ENCODE data around the gene UBE2O. TPM values are rescaled to one million over a fixed set of nuclear protein-coding genes. Genes with fewer than 3 reads are reported as not detected.
A peak's percentile ranks its signal among the peaks of the same experiment; 100 is the strongest.

UBE2O gene
- polyA plus RNA-seq, 1 experiment, result 11.1 TPM

DNA sequence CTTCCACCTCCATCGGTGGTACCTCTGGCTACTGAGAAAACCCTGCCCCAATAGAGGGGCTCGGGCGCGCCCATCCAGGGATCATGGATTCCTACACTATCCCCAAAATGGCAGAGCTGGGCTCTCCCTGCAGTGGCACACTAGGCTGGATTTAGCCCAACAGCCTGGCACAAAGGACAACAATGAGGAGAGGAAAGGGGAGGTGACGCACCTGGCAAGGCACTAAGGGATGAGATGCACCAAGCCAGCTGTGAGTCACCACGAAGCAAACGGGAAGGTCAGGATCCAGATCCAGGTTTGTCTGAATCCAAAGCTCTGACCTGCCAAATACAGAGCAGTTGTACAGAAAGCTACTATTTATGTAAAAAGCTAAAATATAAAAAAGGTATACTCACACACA is 18.1 kb downstream of the UBE2O start:
- H3K36me3 ChIP-seq (ENCODE audit: control insufficient read depth, insufficient read depth, low read length), result no peaks in the 10 kb centered on the region
- no peaks in the 10 kb centered on the region for H3K27me3 ChIP-seq (ENCODE audit: control insufficient read depth, insufficient read depth, low read length)
- no peak for DNase-seq (ENCODE audit: low read depth)
- no peak overlapping the region for H3K4me3 ChIP-seq (ENCODE audit: low read depth, low read length)
- TF ChIP-seq, protein P1, sequence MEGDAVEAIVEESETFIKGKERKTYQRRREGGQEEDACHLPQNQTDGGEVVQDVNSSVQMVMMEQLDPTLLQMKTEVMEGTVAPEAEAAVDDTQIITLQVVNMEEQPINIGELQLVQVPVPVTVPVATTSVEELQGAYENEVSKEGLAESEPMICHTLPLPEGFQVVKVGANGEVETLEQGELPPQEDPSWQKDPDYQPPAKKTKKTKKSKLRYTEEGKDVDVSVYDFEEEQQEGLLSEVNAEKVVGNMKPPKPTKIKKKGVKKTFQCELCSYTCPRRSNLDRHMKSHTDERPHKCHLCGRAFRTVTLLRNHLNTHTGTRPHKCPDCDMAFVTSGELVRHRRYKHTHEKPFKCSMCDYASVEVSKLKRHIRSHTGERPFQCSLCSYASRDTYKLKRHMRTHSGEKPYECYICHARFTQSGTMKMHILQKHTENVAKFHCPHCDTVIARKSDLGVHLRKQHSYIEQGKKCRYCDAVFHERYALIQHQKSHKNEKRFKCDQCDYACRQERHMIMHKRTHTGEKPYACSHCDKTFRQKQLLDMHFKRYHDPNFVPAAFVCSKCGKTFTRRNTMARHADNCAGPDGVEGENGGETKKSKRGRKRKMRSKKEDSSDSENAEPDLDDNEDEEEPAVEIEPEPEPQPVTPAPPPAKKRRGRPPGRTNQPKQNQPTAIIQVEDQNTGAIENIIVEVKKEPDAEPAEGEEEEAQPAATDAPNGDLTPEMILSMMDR (IDR thresholded peaks at IDR 0.05; ENCODE audit: insufficient read depth, low read depth, low read length), result no peak
- ChIA-PET POLR2A (no interaction called here), CTCF (interaction anchor here (1.0 to 1.8 kb wide), 5 partner anchors 8 to 37 kb away, joined by 3 to 7 read pairs (median 5); no protein-coding TSS in a partner anchor)

DNA sequence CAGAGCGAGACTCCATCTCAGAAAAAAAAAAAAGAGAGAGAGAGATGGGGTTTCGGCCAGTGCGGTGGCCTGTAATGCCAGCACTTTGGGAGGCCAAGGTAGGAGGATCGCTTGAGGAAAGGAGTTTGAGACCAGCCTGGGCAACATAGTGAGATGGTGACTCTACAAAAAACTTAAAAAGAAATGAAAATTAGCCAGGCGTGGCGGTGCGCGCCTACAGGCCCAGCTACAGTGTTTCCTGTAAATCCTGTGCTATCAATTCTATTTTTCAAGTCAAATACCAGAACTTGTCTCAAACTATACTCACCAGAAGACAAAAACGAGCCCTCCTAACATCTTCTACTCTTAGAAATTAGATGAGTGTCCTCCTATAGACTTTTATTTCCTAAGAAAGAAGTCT is 19.3 kb downstream of the UBE2O start:
- Histone ChIP-seq H3K27me3 (ENCODE audit: control insufficient read depth, insufficient read depth, low read length) (no peaks in the 10 kb centered on the region), H3K4me3 (ENCODE audit: low read depth, low read length) (no peak overlapping the region), H3K36me3 (ENCODE audit: control insufficient read depth, insufficient read depth, low read length) (no peaks in the 10 kb centered on the region)
- TF ChIP-seq, protein P1 (IDR thresholded peaks at IDR 0.05; ENCODE audit: insufficient read depth, low read depth, low read length), result no peak
- no peak for DNase-seq (ENCODE audit: low read depth)
- CTCF ChIA-PET, result interaction anchor here (1.0 kb wide), 1 partner anchor 9 kb away, joined by 3 read pairs; no protein-coding TSS in a partner anchor
- POLR2A ChIA-PET, result no interaction called here

DNA sequence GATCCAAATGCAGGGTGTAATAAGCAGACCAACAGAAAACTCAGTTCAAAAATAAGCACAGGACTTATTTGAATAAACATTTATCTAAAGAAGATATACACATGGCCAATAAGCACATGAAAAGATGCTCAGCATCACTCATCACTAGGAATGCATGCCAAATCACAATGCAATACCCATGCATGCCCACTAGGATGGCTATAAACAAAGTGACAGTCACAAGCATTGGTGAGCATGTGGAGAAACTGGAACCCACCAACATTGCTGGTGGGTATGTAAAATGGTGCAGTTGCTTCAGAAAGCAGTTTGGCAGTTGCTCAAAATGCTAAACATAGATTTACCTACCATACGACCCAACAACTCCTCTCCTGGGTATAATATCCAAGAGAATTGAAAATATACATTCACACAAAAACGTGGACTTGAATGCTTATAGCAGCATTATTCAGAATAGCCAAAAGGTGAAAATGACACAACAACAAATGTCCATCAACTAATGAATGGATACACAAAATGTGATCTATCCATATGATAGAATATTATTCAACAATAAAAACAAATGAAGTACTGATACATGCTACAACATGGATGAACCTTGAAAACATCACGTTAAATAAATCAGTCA is 20.1 kb downstream of the UBE2O start:
- H3K4me3 ChIP-seq (ENCODE audit: low read depth, low read length), result no peak overlapping the region
- POLR2A ChIA-PET, result no interaction called here
- DNase-seq (ENCODE audit: low read depth), result no peak
- TF ChIP-seq, protein P1 (IDR thresholded peaks at IDR 0.05; ENCODE audit: insufficient read depth, low read depth, low read length), result peak; percentile 35
- CTCF ChIA-PET, result no interaction called here
- no peaks in the 10 kb centered on the region for H3K36me3 ChIP-seq (ENCODE audit: control insufficient read depth, insufficient read depth, low read length)
- no peaks in the 10 kb centered on the region for H3K27me3 ChIP-seq (ENCODE audit: control insufficient read depth, insufficient read depth, low read length)

DNA sequence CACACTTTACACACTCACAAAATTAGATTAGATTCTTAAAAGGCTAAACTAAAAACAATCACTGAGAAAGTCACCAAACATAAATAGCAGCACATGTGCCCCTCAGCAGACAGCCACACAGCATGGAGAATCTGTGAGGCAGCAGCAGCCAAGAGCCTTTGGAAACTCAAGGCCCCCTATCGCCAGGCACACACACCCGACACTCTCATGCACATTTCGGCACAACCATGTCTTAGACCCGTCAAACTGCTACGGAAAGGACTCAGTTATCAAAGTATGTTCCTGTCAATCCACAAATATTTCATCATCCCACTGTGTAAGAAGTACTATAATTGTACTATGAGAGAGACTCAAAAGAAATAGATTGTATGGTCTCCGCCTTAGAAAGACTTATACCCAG is 20.9 kb downstream of the UBE2O start:
- POLR2A ChIA-PET, result no interaction called here
- no peaks in the 10 kb centered on the region for H3K27me3 ChIP-seq (ENCODE audit: control insufficient read depth, insufficient read depth, low read length)
- no peaks in the 10 kb centered on the region for H3K36me3 ChIP-seq (ENCODE audit: control insufficient read depth, insufficient read depth, low read length)
- CTCF ChIA-PET, result no interaction called here
- no peak for DNase-seq (ENCODE audit: low read depth)
- TF ChIP-seq, protein P1 (IDR thresholded peaks at IDR 0.05; ENCODE audit: insufficient read depth, low read depth, low read length), result no peak
- H3K4me3 ChIP-seq (ENCODE audit: low read depth, low read length), result no peak overlapping the region

DNA sequence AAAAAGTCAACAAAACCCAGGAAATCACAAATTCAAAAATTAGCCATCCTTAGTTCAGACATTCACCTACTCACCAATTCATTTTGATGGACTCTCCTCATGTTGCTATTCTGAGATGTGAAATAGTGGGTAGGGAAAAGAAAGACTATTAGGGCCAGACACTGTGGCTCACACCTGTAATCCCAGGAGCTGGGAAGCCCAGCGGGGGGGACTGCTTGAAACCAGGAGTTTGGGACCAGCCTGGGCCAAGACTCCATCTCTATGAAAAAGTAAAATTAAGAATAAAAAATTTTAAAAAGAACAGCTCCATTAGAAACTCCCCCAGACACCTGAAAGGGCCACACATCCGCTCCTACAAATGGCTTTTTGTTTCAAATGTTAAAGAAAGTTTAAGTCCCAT is 21.4 kb downstream of the UBE2O start:
- DNase-seq (ENCODE audit: low read depth), result no peak
- no peak overlapping the region for H3K4me3 ChIP-seq (ENCODE audit: low read depth, low read length)
- CTCF ChIA-PET, result no interaction called here
- TF ChIP-seq, protein P1 (IDR thresholded peaks at IDR 0.05; ENCODE audit: insufficient read depth, low read depth, low read length), result no peak
- H3K27me3 ChIP-seq (ENCODE audit: control insufficient read depth, insufficient read depth, low read length), result no peaks in the 10 kb centered on the region
- POLR2A ChIA-PET, result no interaction called here
- no peaks in the 10 kb centered on the region for H3K36me3 ChIP-seq (ENCODE audit: control insufficient read depth, insufficient read depth, low read length)

Measured in BJ (cell line).